ENCODE results near the gene BTNL9. TPM values are rescaled to one million over a fixed set of nuclear protein-coding genes. Genes with fewer than 3 reads are reported as not detected.

Gene BTNL9
- polyA plus RNA-seq, 3 donors: not detected

GRCh38 chr5:181039471-181039870 lies 595 bp upstream of the BTNL9 start:
- H3K27me3 ChIP-seq (ENCODE audit: control insufficient read depth in 2 of 2, insufficient read depth in 2 of 2, low read length in 2 of 2): no peaks in the 10 kb centered on the region
- Mint-ChIP-seq H3K9me3 (peaks cover 0 to 5% (median 2%) of the 10 kb centered on the region in 7 donors), H3K4me1 (no peaks in the 10 kb centered on the region), H3K27me3 (ENCODE audit: low read depth in 3 of 3) (peaks cover 12 to 28% (median 17%) of the 10 kb centered on the region in 3 donors), H3K4me3 (no peak overlapping the region), H3K27ac (no peak overlapping the region), H3K36me3 (no peaks in the 10 kb centered on the region)
- TF ChIP-seq CTCF (IDR thresholded peaks at IDR 0.05): no peak
- H3K4me2 ChIP-seq (replicated peaks; ENCODE audit: extremely low read depth, low read length, poor library complexity, severe bottlenecking): no peak overlapping the region
- no peak overlapping the region for H2AFZ ChIP-seq (ENCODE audit: insufficient read depth, low read depth, low read length, poor library complexity, severe bottlenecking)
- no peaks in the 10 kb centered on the region for H3K4me1 ChIP-seq (ENCODE audit: control insufficient read depth in 1 of 2, insufficient read depth in 2 of 2, low read length in 2 of 2)
- no peaks in the 10 kb centered on the region for H3K9me3 ChIP-seq (replicated peaks in 1 of 2; ENCODE audit: control insufficient read depth in 1 of 2, insufficient read depth in 1 of 2, low read length in 2 of 2)
- no peaks in the 10 kb centered on the region for H3K36me3 ChIP-seq (replicated peaks in 1 of 2; ENCODE audit: control insufficient read depth in 1 of 2, insufficient read depth in 2 of 2, low read length in 2 of 2)
- no peaks in the 10 kb centered on the region for H4K20me1 ChIP-seq (ENCODE audit: insufficient read depth, low read length)
- no peak overlapping the region for H3K27ac ChIP-seq (ENCODE audit: low read depth in 1 of 2, low read length in 2 of 2)
- 80% methylated on average over 2 of the region's 8 CpGs for WGBS (ENCODE audit: insufficient coverage)
- H3K9ac ChIP-seq (ENCODE audit: insufficient read depth, low read length, poor library complexity, severe bottlenecking): no peak overlapping the region
- intact Hi-C loops (cut with micrococcal nuclease): no loop called here
- H3K79me2 ChIP-seq (ENCODE audit: insufficient read depth, low read length): no peaks in the 10 kb centered on the region
- no peak for DNase-seq
- no peak overlapping the region for H3K4me3 ChIP-seq (replicated peaks in 1 of 3; ENCODE audit: low read depth in 2 of 3, low read length in 3 of 3)

DNA sequence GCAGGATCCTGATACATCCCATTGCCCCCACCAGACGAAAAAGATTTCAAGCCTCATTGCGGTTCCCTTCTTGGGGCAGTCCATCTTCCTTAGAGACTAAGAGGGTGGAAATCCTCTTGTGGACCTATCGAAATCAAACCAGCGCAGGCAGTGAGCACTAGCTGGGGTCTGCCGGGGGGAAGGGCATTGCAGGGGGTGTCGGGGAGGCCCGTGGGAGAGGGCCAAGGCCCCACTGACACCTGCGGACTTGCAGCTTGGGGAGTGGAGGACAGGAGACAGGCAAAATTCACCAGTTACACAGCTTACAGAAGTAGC lies 522 bp downstream of the BTNL9 start:
- no peak overlapping the region for H3K4me3 ChIP-seq (replicated peaks in 1 of 3; ENCODE audit: low read depth in 2 of 3, low read length in 3 of 3)
- WGBS (ENCODE audit: insufficient coverage): 91% methylated on average over 4 of the region's 8 CpGs

More for the DNA sequence above, 522 bp downstream of the BTNL9 start:
- H3K4me3 Mint-ChIP-seq: no peak overlapping the region
- peaks cover 0 to 5% (median 2%) of the 10 kb centered on the region in 7 donors for H3K9me3 Mint-ChIP-seq
- DNase-seq: no peak
- Histone ChIP-seq H4K20me1 (ENCODE audit: insufficient read depth, low read length) (no peaks in the 10 kb centered on the region), H3K4me2 (replicated peaks; ENCODE audit: extremely low read depth, low read length, poor library complexity, severe bottlenecking) (no peak overlapping the region), H3K27ac (ENCODE audit: low read depth in 1 of 2, low read length in 2 of 2) (no peak overlapping the region), H3K79me2 (ENCODE audit: insufficient read depth, low read length) (no peaks in the 10 kb centered on the region), H3K9me3 (replicated peaks in 1 of 2; ENCODE audit: control insufficient read depth in 1 of 2, insufficient read depth in 1 of 2, low read length in 2 of 2) (no peaks in the 10 kb centered on the region), H3K36me3 (replicated peaks in 1 of 2; ENCODE audit: control insufficient read depth in 1 of 2, insufficient read depth in 2 of 2, low read length in 2 of 2) (no peaks in the 10 kb centered on the region), H3K9ac (ENCODE audit: insufficient read depth, low read length, poor library complexity, severe bottlenecking) (no peak overlapping the region), H3K27me3 (ENCODE audit: control insufficient read depth in 2 of 2, insufficient read depth in 2 of 2, low read length in 2 of 2) (no peaks in the 10 kb centered on the region), H2AFZ (ENCODE audit: insufficient read depth, low read depth, low read length, poor library complexity, severe bottlenecking) (no peak overlapping the region), H3K4me1 (ENCODE audit: control insufficient read depth in 1 of 2, insufficient read depth in 2 of 2, low read length in 2 of 2) (no peaks in the 10 kb centered on the region)
- H3K27ac Mint-ChIP-seq: no peak overlapping the region
- no peak for TF ChIP-seq CTCF (IDR thresholded peaks at IDR 0.05)
- H3K27me3 Mint-ChIP-seq (ENCODE audit: low read depth in 3 of 3): peaks cover 17 to 28% (median 17%) of the 10 kb centered on the region in 3 donors
- intact Hi-C loops (cut with micrococcal nuclease): no loop called here
- H3K36me3 Mint-ChIP-seq: no peaks in the 10 kb centered on the region
- no peaks in the 10 kb centered on the region for H3K4me1 Mint-ChIP-seq

Data from CD14-positive monocyte (primary cell).